GM19025 (cell line): ENCODE measurements around the gene TXNRD1.
"Not testable (repeated sequence)": the region's sequence is repeated elsewhere in the genome, so short reads cannot be mapped to it uniquely, and the experiment has no call there.

Source experiments
- ATAC-seq: cut with Tn5 transposase; IDR thresholded peaks from one replicate; pipeline ENCODE4 v1.9.1; 2021; ENCODE audit warnings: mild to moderate bottlenecking, low read depth, moderate library complexity; ENCODE audit not compliant: unreplicated experiment

Gene TXNRD1

GRCh38 chr12:104385510-104385909 is 169.9 kb downstream of the TXNRD1 start:
- ATAC-seq: no peak

GRCh38 chr12:104386461-104386860 is 170.9 kb downstream of the TXNRD1 start:
- ATAC-seq: no peak

GRCh38 chr12:104387190-104387589 is 171.6 kb downstream of the TXNRD1 start:
- ATAC-seq: no peak

- not testable (repeated sequence) for ATAC-seq
These were observed 178.5 kb downstream of the TXNRD1 start for GRCh38 chr12:104394086-104394485.
